AG08396 (cell line): ENCODE measurements around the gene ZAP70.

ENCODE experiments used
- DNase-seq: peaks from one replicate; pipeline ENCODE4 v3.0.0; 2012; ENCODE audit warnings: low spot score, mixed read lengths

Gene ZAP70

GRCh38 chr2:97788986-97789644 is 75.7 kb downstream of the ZAP70 start:
- DNase-seq, result no peak
